UCSD-AML1 (cell line): ENCODE results near the gene CCL23.

Experiments used
- DNase-seq: peaks from one replicate; lab custom pipeline; 2025; ENCODE audit not compliant: unreplicated experiment; lab: John Stamatoyannopoulos, UW

Gene CCL23

GRCh38 chr17:35972066-35972465, 45.7 kb downstream of the CCL23 start:
- no peak for DNase-seq

GRCh38 chr17:35969558-35970380, 48.0 kb downstream of the CCL23 start:
- DNase-seq, result peak; percentile 44

GRCh38 chr17:35968520-35969054, 49.2 kb downstream of the CCL23 start:
- DNase-seq, result no peak

GRCh38 chr17:35965272-35965671, 52.5 kb downstream of the CCL23 start:
- no peak for DNase-seq

GRCh38 chr17:35963663-35964062, 54.1 kb downstream of the CCL23 start:
- DNase-seq, result no peak
